ENCODE measurements around the gene MPPED2. TPM values are rescaled to one million over a fixed set of nuclear protein-coding genes. Genes with fewer than 3 reads are reported as not detected.

MPPED2 gene
- total RNA-seq, 1 donor from 2014 or later, result not detected

GRCh38 chr11:30535818-30536217, 50.3 kb downstream of the MPPED2 start:
- DNase-seq (ENCODE audit: low read depth, low spot score), result no peak

- no peak for DNase-seq (ENCODE audit: low read depth, low spot score)
Observed at GRCh38 chr11:30533445-30533947, 52.7 kb downstream of the MPPED2 start.

- no peak for DNase-seq (ENCODE audit: low read depth, low spot score)
Observed at GRCh38 chr11:30527566-30527965, 58.6 kb downstream of the MPPED2 start.

GRCh38 chr11:30526558-30526957, 59.6 kb downstream of the MPPED2 start:
- DNase-seq (ENCODE audit: low read depth, low spot score), result no peak

- DNase-seq (ENCODE audit: low read depth, low spot score), result no peak
Observed at GRCh38 chr11:30522536-30523243, 63.5 kb downstream of the MPPED2 start.

GRCh38 chr11:30521297-30522071, 64.7 kb downstream of the MPPED2 start:
- no peak for DNase-seq (ENCODE audit: low read depth, low spot score)

GRCh38 chr11:30513087-30513486, 73.1 kb downstream of the MPPED2 start:
- no peak for DNase-seq (ENCODE audit: low read depth, low spot score)

- no peak for DNase-seq (ENCODE audit: low read depth, low spot score)
Observed at GRCh38 chr11:30511408-30511807, 74.7 kb downstream of the MPPED2 start.

- DNase-seq (ENCODE audit: low read depth, low spot score), result no peak
Observed at GRCh38 chr11:30510750-30511149, 75.4 kb downstream of the MPPED2 start.

GRCh38 chr11:30509364-30509763, 76.8 kb downstream of the MPPED2 start:
- no peak for DNase-seq (ENCODE audit: low read depth, low spot score)

GRCh38 chr11:30508594-30508993, 77.6 kb downstream of the MPPED2 start:
- no peak for DNase-seq (ENCODE audit: low read depth, low spot score)

GRCh38 chr11:30505603-30506002, 80.5 kb downstream of the MPPED2 start:
- DNase-seq (ENCODE audit: low read depth, low spot score), result no peak

- no peak for DNase-seq (ENCODE audit: low read depth, low spot score)
Observed at GRCh38 chr11:30504468-30504867, 81.7 kb downstream of the MPPED2 start.

- DNase-seq (ENCODE audit: low read depth, low spot score), result no peak
Observed at GRCh38 chr11:30503156-30503555, 83.0 kb downstream of the MPPED2 start.

- DNase-seq (ENCODE audit: low read depth, low spot score), result no peak
Observed at GRCh38 chr11:30502305-30502704, 83.8 kb downstream of the MPPED2 start.

GRCh38 chr11:30501744-30502143, 84.4 kb downstream of the MPPED2 start:
- DNase-seq (ENCODE audit: low read depth, low spot score), result no peak

- no peak for DNase-seq (ENCODE audit: low read depth, low spot score)
Observed at GRCh38 chr11:30499940-30500339, 86.2 kb downstream of the MPPED2 start.

- DNase-seq (ENCODE audit: low read depth, low spot score), result no peak
Observed at GRCh38 chr11:30497600-30497999, 88.6 kb downstream of the MPPED2 start.

- no peak for DNase-seq (ENCODE audit: low read depth, low spot score)
Observed at GRCh38 chr11:30496935-30497334, 89.2 kb downstream of the MPPED2 start.

- no peak for DNase-seq (ENCODE audit: low read depth, low spot score)
Observed at GRCh38 chr11:30495437-30495836, 90.7 kb downstream of the MPPED2 start.

- no peak for DNase-seq (ENCODE audit: low read depth, low spot score)
Observed at GRCh38 chr11:30489511-30489910, 96.6 kb downstream of the MPPED2 start.

GRCh38 chr11:30489076-30489475, 97.1 kb downstream of the MPPED2 start:
- no peak for DNase-seq (ENCODE audit: low read depth, low spot score)
